Upper lobe of left lung (tissue), 4 donors: ENCODE data around the gene SYT12.

ENCODE experiments used
- POLR2AphosphoS5 ChIP-seq, 2 donors: sonication (generic); formaldehyde crosslinking; IDR thresholded peaks; one replicate each; pipeline ENCODE4 v1.5.1; 2017; ENCODE audit warnings: antibody characterized with exemption in 2 of 2
- TF ChIP-seq, protein P1 (sequence below), 6 experiments: fragments of 450-650 bp in 4 of 6; fragments of 200-600 bp in 2 of 6; sonication (generic) in 2 of 6; IDR thresholded peaks; one replicate each; pipeline ENCODE4 v1.5.1; 2016 to 2019; ENCODE audit warnings: antibody characterized with exemption in 6 of 6

DNA sequence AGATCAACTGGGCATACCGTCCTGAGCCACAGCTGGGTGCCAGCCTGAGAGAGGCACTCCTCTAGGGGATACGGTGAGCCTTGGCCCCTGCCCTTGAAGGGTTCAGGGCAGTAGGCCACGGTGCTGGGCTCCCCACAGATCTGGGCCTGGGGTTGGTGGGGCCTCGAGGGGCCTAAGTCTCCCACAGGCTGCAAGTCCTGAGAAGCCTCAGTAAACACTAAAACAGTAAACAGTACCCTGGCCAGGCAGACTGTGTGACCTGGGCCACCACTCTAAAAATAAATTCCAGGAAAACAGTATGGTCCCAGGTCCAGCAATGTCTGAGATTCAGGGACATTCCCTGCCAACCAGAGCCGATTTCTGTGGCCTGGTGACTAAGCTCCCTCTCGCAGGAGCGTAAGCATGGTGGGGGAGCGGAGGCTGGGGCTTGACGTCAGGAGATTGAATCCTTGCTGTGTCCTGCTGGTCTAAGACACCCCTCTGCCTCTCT, 31.5 kb downstream of the SYT12 start:
- no peak for TF ChIP-seq POLR2AphosphoS5 (IDR thresholded peaks at IDR 0.05)
- TF ChIP-seq, protein P1, sequence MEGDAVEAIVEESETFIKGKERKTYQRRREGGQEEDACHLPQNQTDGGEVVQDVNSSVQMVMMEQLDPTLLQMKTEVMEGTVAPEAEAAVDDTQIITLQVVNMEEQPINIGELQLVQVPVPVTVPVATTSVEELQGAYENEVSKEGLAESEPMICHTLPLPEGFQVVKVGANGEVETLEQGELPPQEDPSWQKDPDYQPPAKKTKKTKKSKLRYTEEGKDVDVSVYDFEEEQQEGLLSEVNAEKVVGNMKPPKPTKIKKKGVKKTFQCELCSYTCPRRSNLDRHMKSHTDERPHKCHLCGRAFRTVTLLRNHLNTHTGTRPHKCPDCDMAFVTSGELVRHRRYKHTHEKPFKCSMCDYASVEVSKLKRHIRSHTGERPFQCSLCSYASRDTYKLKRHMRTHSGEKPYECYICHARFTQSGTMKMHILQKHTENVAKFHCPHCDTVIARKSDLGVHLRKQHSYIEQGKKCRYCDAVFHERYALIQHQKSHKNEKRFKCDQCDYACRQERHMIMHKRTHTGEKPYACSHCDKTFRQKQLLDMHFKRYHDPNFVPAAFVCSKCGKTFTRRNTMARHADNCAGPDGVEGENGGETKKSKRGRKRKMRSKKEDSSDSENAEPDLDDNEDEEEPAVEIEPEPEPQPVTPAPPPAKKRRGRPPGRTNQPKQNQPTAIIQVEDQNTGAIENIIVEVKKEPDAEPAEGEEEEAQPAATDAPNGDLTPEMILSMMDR (IDR thresholded peaks at IDR 0.05): no peak
